T1000 (cell line): Measurements from ENCODE around the gene PECR.
A peak's percentile ranks its signal among the peaks of the same experiment; 100 is the strongest.
"Not testable (repeated sequence)": the region's sequence is repeated elsewhere in the genome, so short reads cannot be mapped to it uniquely, and the experiment has no call there.

Experiments
- DNase-seq: peaks from one replicate; lab custom pipeline; 2025; ENCODE audit warnings: mixed read lengths; lab: John Stamatoyannopoulos, UW

Gene PECR

GRCh38 chr2:216029416-216030129 is 52.0 kb downstream of the PECR start:
- DNase-seq = no peak

- no peak for DNase-seq
Measured at GRCh38 chr2:216024779-216025336, 56.8 kb downstream of the PECR start.

GRCh38 chr2:216023055-216023648 is 58.5 kb downstream of the PECR start:
- peak; percentile 6 for DNase-seq

- no peak for DNase-seq
Measured at GRCh38 chr2:216021768-216022565, 59.6 kb downstream of the PECR start.

GRCh38 chr2:216018709-216019108 is 62.9 kb downstream of the PECR start:
- DNase-seq = no peak

GRCh38 chr2:216017365-216017764 is 64.2 kb downstream of the PECR start:
- DNase-seq = peak; percentile 55

GRCh38 chr2:216016581-216016980 is 65.0 kb downstream of the PECR start:
- no peak for DNase-seq

- DNase-seq = no peak
Measured at GRCh38 chr2:216015722-216016464, 65.7 kb downstream of the PECR start.

- DNase-seq = no peak
Measured at GRCh38 chr2:216014986-216015385, 66.6 kb downstream of the PECR start.

GRCh38 chr2:216014006-216014405 is 67.6 kb downstream of the PECR start:
- no peak for DNase-seq

- peak; percentile 78 for DNase-seq
Measured at GRCh38 chr2:216013080-216013909, 68.3 kb downstream of the PECR start, which contains the start of gene MREG. TSS of gene MREG (minus strand) at chr2:216013551. CDS start at chr2:216013327, 224 bp downstream.

GRCh38 chr2:216012830-216013079 is 68.9 kb downstream of the PECR start:
- DNase-seq = no peak

GRCh38 chr2:216012133-216012829 is 69.3 kb downstream of the PECR start:
- no peak for DNase-seq

GRCh38 chr2:216009215-216009614 is 72.4 kb downstream of the PECR start:
- DNase-seq = not testable (repeated sequence)

- DNase-seq = no peak
Measured at GRCh38 chr2:216008387-216008786, 73.2 kb downstream of the PECR start.

- peak; percentile 11 for DNase-seq
Measured at GRCh38 chr2:216006164-216006663, 75.4 kb downstream of the PECR start.

- DNase-seq = no peak
Measured at GRCh38 chr2:216004697-216005283, 76.8 kb downstream of the PECR start.

- DNase-seq = no peak
Measured at GRCh38 chr2:216003876-216004696, 77.5 kb downstream of the PECR start.

GRCh38 chr2:216002693-216003092 is 78.9 kb downstream of the PECR start:
- DNase-seq = no peak
